ENCODE data around the gene NAA15. TPM values are rescaled to one million over a fixed set of nuclear protein-coding genes. Genes with fewer than 3 reads are reported as not detected.

The NAA15 gene
- total RNA-seq, 1 donor from 2014 or later: 31.2 TPM

DNA sequence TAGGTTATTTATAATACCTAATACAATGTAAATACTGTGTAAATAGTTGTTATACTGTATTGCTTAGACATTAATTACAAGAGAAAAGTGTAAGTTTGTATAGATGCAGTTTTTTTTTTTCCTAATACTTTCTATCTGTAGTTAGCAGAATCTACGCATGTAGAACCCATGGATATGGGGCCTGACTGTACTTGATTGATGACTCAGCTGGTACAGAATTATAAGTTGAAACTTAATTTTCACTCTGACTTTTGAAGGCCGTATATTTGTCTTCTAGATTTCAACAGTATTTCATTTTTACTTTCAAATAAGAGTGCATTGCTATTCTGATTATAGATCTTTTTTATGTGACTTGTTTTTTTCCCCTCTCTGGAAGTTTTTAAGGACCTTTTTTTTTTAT is 31.7 kb downstream of the NAA15 start:
- Histone ChIP-seq H3K4me1 (no peaks in the 10 kb centered on the region), H3K36me3 (peaks cover 19% of the 10 kb centered on the region), H3K27me3 (ENCODE audit: low read depth) (no peaks in the 10 kb centered on the region), H3K27ac (no peak overlapping the region), H3K9me3 (no peaks in the 10 kb centered on the region), H3K4me3 (no peak overlapping the region)
- intact Hi-C loops (cut with DNase I): no loop called here
- TF ChIP-seq, protein P1, sequence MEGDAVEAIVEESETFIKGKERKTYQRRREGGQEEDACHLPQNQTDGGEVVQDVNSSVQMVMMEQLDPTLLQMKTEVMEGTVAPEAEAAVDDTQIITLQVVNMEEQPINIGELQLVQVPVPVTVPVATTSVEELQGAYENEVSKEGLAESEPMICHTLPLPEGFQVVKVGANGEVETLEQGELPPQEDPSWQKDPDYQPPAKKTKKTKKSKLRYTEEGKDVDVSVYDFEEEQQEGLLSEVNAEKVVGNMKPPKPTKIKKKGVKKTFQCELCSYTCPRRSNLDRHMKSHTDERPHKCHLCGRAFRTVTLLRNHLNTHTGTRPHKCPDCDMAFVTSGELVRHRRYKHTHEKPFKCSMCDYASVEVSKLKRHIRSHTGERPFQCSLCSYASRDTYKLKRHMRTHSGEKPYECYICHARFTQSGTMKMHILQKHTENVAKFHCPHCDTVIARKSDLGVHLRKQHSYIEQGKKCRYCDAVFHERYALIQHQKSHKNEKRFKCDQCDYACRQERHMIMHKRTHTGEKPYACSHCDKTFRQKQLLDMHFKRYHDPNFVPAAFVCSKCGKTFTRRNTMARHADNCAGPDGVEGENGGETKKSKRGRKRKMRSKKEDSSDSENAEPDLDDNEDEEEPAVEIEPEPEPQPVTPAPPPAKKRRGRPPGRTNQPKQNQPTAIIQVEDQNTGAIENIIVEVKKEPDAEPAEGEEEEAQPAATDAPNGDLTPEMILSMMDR (IDR thresholded peaks at IDR 0.05): no peak
- no peak for DNase-seq
- no peak for ATAC-seq

DNA sequence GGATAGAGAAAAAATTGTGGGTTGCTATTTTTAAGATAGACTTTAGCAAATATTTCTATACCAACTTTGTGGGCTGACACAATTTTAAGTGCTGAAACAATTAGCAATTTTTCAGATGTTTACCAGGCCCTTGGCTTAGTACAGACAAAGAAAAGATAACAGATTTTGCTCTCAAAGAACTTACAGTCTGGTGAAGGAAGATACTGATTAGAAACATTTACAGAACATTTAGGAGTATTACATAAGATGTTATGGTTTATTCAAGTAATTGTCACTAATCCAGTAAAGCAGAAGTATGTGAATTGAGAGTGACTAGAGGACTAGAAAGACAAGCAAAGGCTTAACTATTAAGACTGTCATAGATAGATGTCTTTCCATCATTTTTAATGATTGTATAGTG is 36.3 kb downstream of the NAA15 start:
- no peaks in the 10 kb centered on the region for H3K27me3 ChIP-seq (ENCODE audit: low read depth)
- no peak for DNase-seq
- H3K4me1 ChIP-seq: no peaks in the 10 kb centered on the region
- no peak overlapping the region for H3K4me3 ChIP-seq
- intact Hi-C loops (cut with DNase I): no loop called here
- H3K27ac ChIP-seq: no peak overlapping the region
- TF ChIP-seq, protein P1 (IDR thresholded peaks at IDR 0.05): no peak
- H3K9me3 ChIP-seq: no peaks in the 10 kb centered on the region
- H3K36me3 ChIP-seq: peaks cover 48% of the 10 kb centered on the region
- ATAC-seq: no peak

DNA sequence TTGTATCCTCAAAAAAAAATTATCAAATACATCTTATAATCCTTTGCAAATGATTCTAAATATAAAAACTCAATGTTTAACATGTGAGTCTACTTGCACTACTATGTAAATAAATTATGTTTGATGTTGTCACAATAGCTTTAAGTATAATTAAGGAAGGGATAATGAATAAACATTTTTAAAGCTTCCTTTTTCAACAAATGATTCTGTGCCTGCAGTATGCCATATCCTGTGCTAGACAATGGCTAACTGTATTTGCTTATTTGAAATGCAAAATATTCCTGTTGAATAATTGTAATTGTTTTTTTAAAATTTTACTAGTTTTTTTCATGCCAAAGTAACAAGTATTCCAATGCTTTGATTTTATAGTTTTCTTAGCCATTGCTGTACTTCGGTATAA is 60.0 kb downstream of the NAA15 start:
- TF ChIP-seq, protein P1 (IDR thresholded peaks at IDR 0.05): no peak
- Histone ChIP-seq H3K4me3 (no peak overlapping the region), H3K4me1 (no peaks in the 10 kb centered on the region), H3K27me3 (ENCODE audit: low read depth) (no peaks in the 10 kb centered on the region), H3K9me3 (no peaks in the 10 kb centered on the region), H3K36me3 (peaks cover 85% of the 10 kb centered on the region), H3K27ac (no peak overlapping the region)
- no peak for DNase-seq
- intact Hi-C loops (cut with DNase I): no loop called here
- no peak for ATAC-seq

DNA sequence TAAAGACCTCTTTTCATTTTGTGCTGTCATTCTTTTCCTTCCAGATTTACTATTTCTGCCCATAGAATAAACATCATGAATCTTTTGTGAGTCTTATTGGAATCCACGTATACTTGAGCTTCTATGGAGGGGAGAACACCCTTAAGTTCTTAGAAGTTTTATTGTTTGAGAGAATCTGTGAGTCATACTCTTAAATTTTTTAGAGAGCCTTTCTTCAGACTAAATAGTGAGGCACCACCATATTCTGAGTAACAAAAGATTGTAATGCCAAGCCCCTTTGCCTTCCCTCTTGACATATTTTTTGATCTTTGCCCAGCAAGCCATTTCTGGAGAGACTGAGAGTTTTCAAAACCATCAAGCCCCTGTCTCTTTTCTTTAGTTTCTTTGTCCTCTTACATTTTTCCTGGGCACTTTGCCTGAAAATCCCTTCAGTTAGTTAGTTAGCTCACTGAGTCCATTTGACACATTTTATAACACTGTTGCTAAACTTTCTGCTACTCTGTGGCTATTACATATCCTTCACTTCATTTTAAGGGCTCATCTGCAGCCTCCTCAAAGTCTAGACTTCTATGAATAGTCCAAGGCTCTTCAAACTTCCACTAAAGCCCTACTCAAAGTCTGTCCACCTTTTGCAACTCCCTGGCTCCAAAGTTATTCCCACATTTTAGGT is 66.3 kb downstream of the NAA15 start:
- no peak for ATAC-seq
- TF ChIP-seq, protein P1 (IDR thresholded peaks at IDR 0.05): no peak
- no peak for DNase-seq
- H3K27ac ChIP-seq: no peak overlapping the region
- H3K9me3 ChIP-seq: no peaks in the 10 kb centered on the region
- no peak overlapping the region for H3K4me3 ChIP-seq
- intact Hi-C loops (cut with DNase I): no loop called here
- no peaks in the 10 kb centered on the region for H3K4me1 ChIP-seq
- H3K27me3 ChIP-seq (ENCODE audit: low read depth): no peaks in the 10 kb centered on the region
- H3K36me3 ChIP-seq: peaks cover 67% of the 10 kb centered on the region

DNA sequence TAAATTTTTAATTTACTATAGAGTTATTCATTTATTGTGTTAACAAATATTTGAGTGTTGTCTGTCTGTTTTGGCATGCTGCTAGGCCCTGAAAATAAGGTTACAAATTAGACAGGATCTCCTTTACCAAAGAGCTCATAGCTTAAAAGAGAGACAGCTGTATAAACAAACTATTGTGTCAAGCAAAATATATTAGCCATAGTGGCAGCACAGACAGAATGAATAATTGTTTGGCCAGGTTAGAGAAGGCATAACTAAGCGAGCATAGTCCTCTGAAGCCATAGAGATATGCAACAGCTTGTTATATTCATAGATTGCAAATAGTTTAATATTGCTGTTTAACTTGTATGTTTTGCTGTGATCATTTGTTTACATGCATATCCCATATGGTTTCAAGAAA is 67.7 kb downstream of the NAA15 start:
- DNase-seq: no peak
- no peak for ATAC-seq
- H3K4me3 ChIP-seq: no peak overlapping the region
- intact Hi-C loops (cut with DNase I): no loop called here
- no peaks in the 10 kb centered on the region for H3K4me1 ChIP-seq
- peaks cover 72% of the 10 kb centered on the region for H3K36me3 ChIP-seq
- H3K27ac ChIP-seq: no peak overlapping the region
- no peaks in the 10 kb centered on the region for H3K9me3 ChIP-seq
- no peaks in the 10 kb centered on the region for H3K27me3 ChIP-seq (ENCODE audit: low read depth)
- TF ChIP-seq, protein P1 (IDR thresholded peaks at IDR 0.05): no peak

Measured in lower lobe of right lung (tissue), 2 donors.